ENCODE data around the gene KCNJ15.

GRCh38 chr21:38354746-38355145, 98.0 kb downstream of the KCNJ15 start:
- TF ChIP-seq EP300 (IDR thresholded peaks at IDR 0.05) (no peak), POLR2A (IDR thresholded peaks at IDR 0.05) (no peak), CTCF (IDR thresholded peaks at IDR 0.05) (no peak)

All from ovary (tissue), 3 donors.